Activated gamma-delta T cell treated with Interleukin-2 at 50 U/mL for 16 hours (primary cell): ENCODE measurements around the gene SMG9.

Experiments used
- DNase-seq: peaks from one replicate; pipeline ENCODE4 v3.0.0-alpha.2; 2020

SMG9 gene

GRCh38 chr19:43751466-43752220 is 3.1 kb downstream of the SMG9 start:
- no peak for DNase-seq

- DNase-seq = no peak
These were observed 4.9 kb downstream of the SMG9 start for GRCh38 chr19:43749898-43750297.

- DNase-seq = no peak
These were observed 5.6 kb downstream of the SMG9 start for GRCh38 chr19:43749152-43749551.

- DNase-seq = no peak
These were observed 6.1 kb downstream of the SMG9 start for GRCh38 chr19:43748685-43749084.

GRCh38 chr19:43748205-43748594 is 6.6 kb downstream of the SMG9 start:
- no peak for DNase-seq

- DNase-seq = no peak
These were observed 7.1 kb downstream of the SMG9 start for GRCh38 chr19:43747557-43748204.

- no peak for DNase-seq
These were observed 11.7 kb downstream of the SMG9 start for GRCh38 chr19:43743059-43743458.

GRCh38 chr19:43741075-43741825 is 13.5 kb downstream of the SMG9 start:
- no peak for DNase-seq

GRCh38 chr19:43739439-43740235 is 15.1 kb downstream of the SMG9 start:
- DNase-seq = no peak

- DNase-seq = no peak
These were observed 16.0 kb downstream of the SMG9 start for GRCh38 chr19:43738780-43739211.

- DNase-seq = no peak
These were observed 18.8 kb downstream of the SMG9 start for GRCh38 chr19:43735957-43736356.

GRCh38 chr19:43735013-43735412 is 19.7 kb downstream of the SMG9 start:
- no peak for DNase-seq

GRCh38 chr19:43731846-43732245 is 22.9 kb downstream of the SMG9 start:
- DNase-seq = no peak

GRCh38 chr19:43731346-43731745 is 23.4 kb downstream of the SMG9 start:
- no peak for DNase-seq

- no peak for DNase-seq
These were observed 24.8 kb downstream of the SMG9 start for GRCh38 chr19:43729919-43730318.

GRCh38 chr19:43727593-43727853 is 27.2 kb downstream of the SMG9 start:
- no peak for DNase-seq

- DNase-seq = no peak
These were observed 27.8 kb downstream of the SMG9 start for GRCh38 chr19:43726736-43727592.

GRCh38 chr19:43725468-43725867 is 29.3 kb downstream of the SMG9 start:
- DNase-seq = no peak

GRCh38 chr19:43724896-43725295 is 29.9 kb downstream of the SMG9 start:
- no peak for DNase-seq

GRCh38 chr19:43723588-43723987 is 31.2 kb downstream of the SMG9 start:
- DNase-seq = no peak

GRCh38 chr19:43721469-43722048 is 33.2 kb downstream of the SMG9 start:
- DNase-seq = no peak

GRCh38 chr19:43720936-43721335 is 33.8 kb downstream of the SMG9 start:
- DNase-seq = no peak
